ENCODE data around the gene PBLD. TPM values are rescaled to one million over a fixed set of nuclear protein-coding genes. Genes with fewer than 3 reads are reported as not detected.

PBLD gene
- total RNA-seq, 1 donor from 2014 or later, result 6.9 TPM

DNA sequence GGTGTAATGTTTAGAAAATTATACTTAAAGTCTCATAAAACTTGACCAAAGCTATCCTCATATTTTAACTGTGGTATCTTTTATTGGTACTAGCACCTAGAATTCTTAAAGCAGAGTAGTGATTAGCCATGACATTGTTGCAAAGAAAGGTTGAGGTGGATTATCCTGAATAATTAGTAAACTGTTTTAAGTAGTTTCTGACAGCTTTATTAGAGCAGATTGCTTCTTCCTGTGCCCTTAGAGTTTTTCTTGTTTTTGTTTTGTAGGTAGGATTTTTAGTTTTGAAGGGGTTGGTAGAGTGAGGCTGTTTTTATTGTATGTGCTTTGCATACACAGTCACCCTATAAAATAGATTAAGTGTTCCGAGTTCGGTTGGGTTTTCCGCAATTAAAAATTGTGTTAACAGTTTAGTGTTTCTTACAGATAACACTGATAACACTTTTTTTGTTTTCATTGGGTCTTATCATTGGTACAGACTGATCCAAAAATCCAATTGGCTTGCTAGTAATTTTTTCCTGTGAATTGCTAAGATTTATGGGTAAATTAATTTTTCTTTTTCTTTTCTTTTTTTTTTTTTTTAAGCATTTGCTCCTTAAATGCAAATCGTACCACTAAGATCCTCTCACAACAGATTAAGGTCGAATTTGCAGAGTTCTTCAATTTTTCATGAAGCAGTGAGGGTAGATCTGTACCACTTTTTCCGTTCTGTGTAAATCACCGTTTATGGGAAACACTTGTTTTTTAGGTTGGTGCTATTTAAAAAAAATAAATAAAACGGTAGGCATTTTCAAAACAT lies 2.1 kb upstream of the PBLD start:
- H3K27ac Mint-ChIP-seq, result peak overlapping the region; percentile 37
- DNase-seq (ENCODE audit: extremely low spot score, unreplicated experiment), result no peak

DNA sequence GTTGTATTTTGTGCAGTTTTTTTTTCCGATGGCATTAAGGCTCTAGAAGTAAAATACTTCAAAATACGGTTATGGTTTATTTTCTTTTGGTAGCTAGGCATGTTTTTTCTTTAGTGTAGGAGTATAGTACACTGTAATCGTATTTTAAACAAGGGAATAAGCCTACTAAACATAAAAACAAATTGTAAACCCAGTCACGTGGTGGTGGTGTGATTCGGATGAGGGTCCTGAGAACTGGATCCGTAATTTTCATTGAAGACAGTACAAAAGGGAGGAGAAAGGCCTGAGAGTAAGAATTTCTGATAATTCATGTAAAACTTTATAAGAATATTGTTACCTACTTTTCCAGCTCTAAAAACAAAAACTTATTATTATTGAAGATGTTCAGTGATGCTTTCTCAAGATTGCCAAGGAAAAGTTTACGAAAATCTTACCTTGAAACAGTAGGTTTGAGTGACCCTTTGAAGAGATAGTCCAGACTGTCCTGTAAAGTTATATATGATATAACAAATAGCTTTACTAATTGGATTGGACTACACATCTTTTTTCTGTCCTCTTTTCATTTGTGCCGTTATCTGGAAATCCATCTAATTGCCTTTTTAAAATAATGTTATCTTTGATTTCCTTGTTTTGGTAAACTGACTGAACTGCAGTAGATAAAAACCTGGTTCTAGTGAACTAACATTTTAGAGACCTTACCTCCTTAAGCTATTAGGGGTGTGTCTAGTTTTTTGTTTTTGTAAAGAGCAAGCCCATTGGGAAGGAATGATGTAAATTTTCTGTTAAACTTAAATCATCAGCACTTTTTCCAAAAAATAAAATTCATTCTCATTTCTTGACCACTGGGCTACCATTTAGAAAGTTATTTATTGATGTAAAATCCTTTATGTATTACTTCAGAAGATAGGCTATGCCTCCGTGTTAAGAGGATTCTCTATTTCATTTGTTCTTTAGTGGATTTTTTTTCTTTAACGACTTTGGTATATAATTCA lies 1.0 kb upstream of the PBLD start:
- no peak for DNase-seq (ENCODE audit: extremely low spot score, unreplicated experiment)
- peaks cover 29% of the 10 kb centered on the region for H3K36me3 Mint-ChIP-seq
- H3K27me3 Mint-ChIP-seq, result peaks cover 4% of the 10 kb centered on the region
- no peaks in the 10 kb centered on the region for H3K9me3 Mint-ChIP-seq
- peaks cover 41% of the 10 kb centered on the region for H3K4me1 Mint-ChIP-seq (ENCODE audit: unreplicated experiment)
- TF ChIP-seq, protein P1, sequence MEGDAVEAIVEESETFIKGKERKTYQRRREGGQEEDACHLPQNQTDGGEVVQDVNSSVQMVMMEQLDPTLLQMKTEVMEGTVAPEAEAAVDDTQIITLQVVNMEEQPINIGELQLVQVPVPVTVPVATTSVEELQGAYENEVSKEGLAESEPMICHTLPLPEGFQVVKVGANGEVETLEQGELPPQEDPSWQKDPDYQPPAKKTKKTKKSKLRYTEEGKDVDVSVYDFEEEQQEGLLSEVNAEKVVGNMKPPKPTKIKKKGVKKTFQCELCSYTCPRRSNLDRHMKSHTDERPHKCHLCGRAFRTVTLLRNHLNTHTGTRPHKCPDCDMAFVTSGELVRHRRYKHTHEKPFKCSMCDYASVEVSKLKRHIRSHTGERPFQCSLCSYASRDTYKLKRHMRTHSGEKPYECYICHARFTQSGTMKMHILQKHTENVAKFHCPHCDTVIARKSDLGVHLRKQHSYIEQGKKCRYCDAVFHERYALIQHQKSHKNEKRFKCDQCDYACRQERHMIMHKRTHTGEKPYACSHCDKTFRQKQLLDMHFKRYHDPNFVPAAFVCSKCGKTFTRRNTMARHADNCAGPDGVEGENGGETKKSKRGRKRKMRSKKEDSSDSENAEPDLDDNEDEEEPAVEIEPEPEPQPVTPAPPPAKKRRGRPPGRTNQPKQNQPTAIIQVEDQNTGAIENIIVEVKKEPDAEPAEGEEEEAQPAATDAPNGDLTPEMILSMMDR (conservative IDR thresholded peaks at IDR 0.05), result no peak
- peak overlapping the region; percentile 100 for H3K27ac Mint-ChIP-seq
- H3K4me3 Mint-ChIP-seq, result peak overlapping the region; percentile 100

More for the DNA sequence above, 2.1 kb upstream of the PBLD start:
- Mint-ChIP-seq H3K27me3 (peaks cover 4% of the 10 kb centered on the region), H3K36me3 (peaks cover 40% of the 10 kb centered on the region), H3K9me3 (no peaks in the 10 kb centered on the region), H3K4me1 (ENCODE audit: unreplicated experiment) (peaks cover 35% of the 10 kb centered on the region), H3K4me3 (peak overlapping the region; percentile 100)
- TF ChIP-seq, protein P1 (conservative IDR thresholded peaks at IDR 0.05), result no peak

DNA sequence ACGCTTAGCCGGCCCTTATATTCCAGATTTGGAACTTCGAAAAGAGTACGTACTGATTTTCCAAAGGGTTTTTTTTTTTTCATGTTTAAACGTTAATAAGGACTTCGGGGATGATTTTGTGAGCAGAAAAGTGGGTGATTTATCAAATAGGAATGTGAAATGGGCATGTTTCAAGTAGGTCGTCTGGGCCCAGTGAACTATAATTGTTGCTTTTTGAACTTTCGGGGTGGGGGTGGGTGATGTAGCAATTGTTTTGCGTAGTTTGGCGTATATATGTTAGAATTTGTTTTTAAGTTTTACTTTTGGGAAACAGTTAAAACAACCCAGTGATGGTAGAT lies 299 bp upstream of the PBLD start:
- H3K4me3 Mint-ChIP-seq, result peak overlapping the region; percentile 100
- no peak for DNase-seq (ENCODE audit: extremely low spot score, unreplicated experiment)
- H3K4me1 Mint-ChIP-seq (ENCODE audit: unreplicated experiment), result peaks cover 47% of the 10 kb centered on the region
- H3K27me3 Mint-ChIP-seq, result peaks cover 4% of the 10 kb centered on the region
- TF ChIP-seq, protein P1 (conservative IDR thresholded peaks at IDR 0.05), result no peak
- no peaks in the 10 kb centered on the region for H3K9me3 Mint-ChIP-seq
- peaks cover 25% of the 10 kb centered on the region for H3K36me3 Mint-ChIP-seq
- H3K27ac Mint-ChIP-seq, result peak overlapping the region; percentile 100

DNA sequence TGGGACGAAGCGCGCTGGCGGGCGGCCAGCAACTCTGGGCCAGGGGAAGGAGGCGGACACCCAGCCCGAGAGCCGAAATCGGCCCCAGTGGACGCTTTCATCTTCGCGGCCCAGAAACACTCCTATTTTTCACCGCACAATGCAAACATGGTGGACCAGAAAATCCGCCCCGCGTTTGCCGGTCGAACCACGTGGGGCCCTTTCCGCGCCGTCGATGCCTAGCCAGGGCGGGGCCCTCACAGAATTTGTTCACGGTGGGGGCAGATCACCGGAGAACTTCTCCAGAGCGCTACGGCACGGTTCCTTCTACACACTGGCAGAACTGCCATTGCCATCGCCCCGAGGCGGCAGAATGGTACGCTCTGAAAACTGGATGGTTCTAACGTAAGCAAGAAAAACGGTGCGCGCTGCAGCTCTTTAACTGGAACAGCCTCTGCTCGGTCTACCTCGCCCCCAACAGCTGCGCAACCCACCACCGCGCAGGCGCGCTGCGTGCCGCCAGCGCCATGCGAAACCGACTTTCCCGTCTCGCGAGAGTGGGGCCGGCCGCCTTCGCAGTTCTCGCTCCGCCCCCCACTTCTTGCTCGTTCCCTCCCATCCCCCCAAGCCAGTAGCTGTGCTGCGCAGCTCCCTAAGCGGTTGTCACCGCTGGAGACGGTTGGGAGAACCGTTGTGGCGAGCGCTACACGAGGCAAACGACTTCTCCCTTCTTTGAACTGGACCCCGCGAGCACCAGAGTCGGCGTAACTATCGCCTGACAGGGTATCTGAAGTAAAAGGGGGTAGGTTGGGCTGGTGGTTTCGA lies 1.1 kb downstream of the PBLD start, which contains the start of gene HNRNPH3:
Gene HNRNPH3 (plus strand): TSS at position 610 of the 804 bp plus-strand sequence. CDS start 5,158 bp downstream, outside the sequence.
- DNase-seq (ENCODE audit: extremely low spot score, unreplicated experiment), result peak; percentile 100
- H3K4me1 Mint-ChIP-seq (ENCODE audit: unreplicated experiment), result peaks cover 36% of the 10 kb centered on the region
- peaks cover 15% of the 10 kb centered on the region for H3K36me3 Mint-ChIP-seq
- TF ChIP-seq, protein P1 (conservative IDR thresholded peaks at IDR 0.05), result peak; percentile 52
- H3K27ac Mint-ChIP-seq, result peak within 1 kb of the TSS; percentile 100
- peaks cover 4% of the 10 kb centered on the region for H3K27me3 Mint-ChIP-seq
- H3K9me3 Mint-ChIP-seq, result no peaks in the 10 kb centered on the region
- H3K4me3 Mint-ChIP-seq, result peak within 1 kb of the TSS; percentile 100

All from type B pancreatic cell (in vitro differentiated cells).